Tibial nerve (tissue), 4 donors: ENCODE measurements around the gene TEX264. TPM values are rescaled to one million over a fixed set of nuclear protein-coding genes. Genes with fewer than 3 reads are reported as not detected.
A peak's percentile ranks its signal among the peaks of the same experiment; 100 is the strongest.

Experiments used
- DNase-seq, 2 donors: peaks; one replicate each; pipeline ENCODE4 v3.0.0-alpha.2; 2019; ENCODE audit warnings: low spot score in 2 of 2
- H3K27ac ChIP-seq, 4 donors: fragments of 200-600 bp; sonication (generic) in 3 of 4; one replicate each; pipeline ENCODE4 v1.5.1; 2017 to 2019; ENCODE audit warnings: mild to moderate bottlenecking in 1 of 4
- H3K27me3 ChIP-seq, 2 donors: fragments of 200-600 bp; sonication (generic) in 1 of 2; one replicate each; pipeline versions ENCODE4 v1.5.1 to v1.6.0; 2017 to 2019
- H3K36me3 ChIP-seq, 3 donors: fragments of 200-600 bp; sonication (generic); one replicate each; pipeline ENCODE4 v1.5.1; 2018 to 2019
- H3K4me1 ChIP-seq, 4 donors: fragments of 200-600 bp; sonication (generic) in 3 of 4; one replicate each; pipeline ENCODE4 v1.5.1; 2017 to 2019
- H3K4me3 ChIP-seq, 4 donors: fragments of 200-600 bp; sonication (generic) in 3 of 4; one replicate each; pipeline ENCODE4 v1.5.1; 2017 to 2019; ENCODE audit warnings: mild to moderate bottlenecking in 1 of 4, moderate library complexity in 1 of 4
- H3K9me3 ChIP-seq, 4 donors: fragments of 200-600 bp; sonication (generic) in 3 of 4; one replicate each; pipeline ENCODE4 v1.5.1; 2017 to 2019
- EP300 ChIP-seq, 2 donors: sonication (generic); formaldehyde crosslinking; IDR thresholded peaks; one replicate each; pipeline ENCODE4 v1.6.1; 2017; ENCODE audit warnings: antibody characterized with exemption in 2 of 2, mild to moderate bottlenecking in 1 of 2
- POLR2A ChIP-seq, 2 donors: fragments of 450-650 bp; IDR thresholded peaks; one replicate each; pipeline ENCODE4 v1.6.1; 2017; ENCODE audit warnings: antibody characterized with exemption in 2 of 2, mild to moderate bottlenecking in 2 of 2, moderate library complexity in 2 of 2
- WGBS, 2 donors: methylation state at CpG; one replicate each; pipeline ENCODE4 v1.1.5; 2018; 5-methylcytosine and 5-hydroxymethylcytosine counted together
- small RNA-seq: library from RNA; depleted of rRNA; stranded (forward); fragments of <200 nt; gene quantifications from one replicate; pipeline ENCODE3, GENCODE V24; 2016
- total RNA-seq, 4 donors: library from RNA; depleted of rRNA; stranded (reverse); fragments of >200 nt; gene quantifications; one replicate each; pipeline ENCODE4 v1.1.0, GENCODE V29; 2016
- TF ChIP-seq, protein P1 (sequence below), 5 experiments: fragments of 200-600 bp in 3 of 5; fragments of 450-650 bp in 2 of 5; sonication (generic) in 3 of 5; IDR thresholded peaks; one replicate each; pipeline ENCODE4 v1.5.1; 2016 to 2019; ENCODE audit warnings: antibody characterized with exemption in 5 of 5, mild to moderate bottlenecking in 3 of 5, moderate library complexity in 2 of 5

Gene TEX264
- total RNA-seq, 4 donors from 2014 or later, result 68.8 to 80.0 (median 73.2) TPM

GRCh38 chr3:51747840-51748239 lies 76.8 kb downstream of the TEX264 start:
- Histone ChIP-seq H3K4me1 (no peaks in the 10 kb centered on the region), H3K9me3 (no peaks in the 10 kb centered on the region), H3K27me3 (no peaks in the 10 kb centered on the region), H3K4me3 (no peak overlapping the region), H3K36me3 (no peaks in the 10 kb centered on the region), H3K27ac (no peak overlapping the region)
- TF ChIP-seq POLR2A (IDR thresholded peaks at IDR 0.05) (no peak), EP300 (IDR thresholded peaks at IDR 0.05) (no peak)
- TF ChIP-seq, protein P1, sequence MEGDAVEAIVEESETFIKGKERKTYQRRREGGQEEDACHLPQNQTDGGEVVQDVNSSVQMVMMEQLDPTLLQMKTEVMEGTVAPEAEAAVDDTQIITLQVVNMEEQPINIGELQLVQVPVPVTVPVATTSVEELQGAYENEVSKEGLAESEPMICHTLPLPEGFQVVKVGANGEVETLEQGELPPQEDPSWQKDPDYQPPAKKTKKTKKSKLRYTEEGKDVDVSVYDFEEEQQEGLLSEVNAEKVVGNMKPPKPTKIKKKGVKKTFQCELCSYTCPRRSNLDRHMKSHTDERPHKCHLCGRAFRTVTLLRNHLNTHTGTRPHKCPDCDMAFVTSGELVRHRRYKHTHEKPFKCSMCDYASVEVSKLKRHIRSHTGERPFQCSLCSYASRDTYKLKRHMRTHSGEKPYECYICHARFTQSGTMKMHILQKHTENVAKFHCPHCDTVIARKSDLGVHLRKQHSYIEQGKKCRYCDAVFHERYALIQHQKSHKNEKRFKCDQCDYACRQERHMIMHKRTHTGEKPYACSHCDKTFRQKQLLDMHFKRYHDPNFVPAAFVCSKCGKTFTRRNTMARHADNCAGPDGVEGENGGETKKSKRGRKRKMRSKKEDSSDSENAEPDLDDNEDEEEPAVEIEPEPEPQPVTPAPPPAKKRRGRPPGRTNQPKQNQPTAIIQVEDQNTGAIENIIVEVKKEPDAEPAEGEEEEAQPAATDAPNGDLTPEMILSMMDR (IDR thresholded peaks at IDR 0.05), result no peak
- DNase-seq, result no peak

DNA sequence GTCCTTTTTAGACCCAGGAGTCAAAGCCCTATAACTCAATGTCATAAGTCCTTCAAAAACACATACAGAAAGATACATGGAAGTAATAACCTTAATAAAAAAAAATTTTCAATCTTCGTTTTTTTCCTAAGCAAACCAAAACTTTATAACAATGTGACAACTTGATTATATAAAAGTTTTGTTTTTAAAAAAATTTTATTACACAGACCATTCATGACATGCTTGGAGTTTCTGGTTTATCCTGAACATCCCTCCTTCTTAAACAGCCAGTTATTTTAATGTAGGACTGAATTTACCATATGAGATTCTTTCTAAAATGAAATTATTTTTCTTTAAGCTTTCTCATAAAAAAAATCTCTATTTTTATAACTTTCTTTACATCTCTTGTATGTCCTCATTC lies 77.3 kb downstream of the TEX264 start:
- Histone ChIP-seq H3K4me3 (no peak overlapping the region), H3K27me3 (no peaks in the 10 kb centered on the region), H3K36me3 (no peaks in the 10 kb centered on the region), H3K27ac (no peak overlapping the region), H3K4me1 (no peaks in the 10 kb centered on the region), H3K9me3 (no peaks in the 10 kb centered on the region)
- DNase-seq, result no peak
- 44 to 63% methylated on average over 1 of the region's 1 CpG for WGBS, 2 donors
- TF ChIP-seq EP300 (IDR thresholded peaks at IDR 0.05), result no peak
- no peak for TF ChIP-seq POLR2A (IDR thresholded peaks at IDR 0.05)
- TF ChIP-seq, protein P1 (IDR thresholded peaks at IDR 0.05), result no peak

GRCh38 chr3:51750878-51751277 lies 79.8 kb downstream of the TEX264 start:
- no peaks in the 10 kb centered on the region for H3K27me3 ChIP-seq
- TF ChIP-seq POLR2A (IDR thresholded peaks at IDR 0.05) (no peak), EP300 (IDR thresholded peaks at IDR 0.05) (no peak)
- TF ChIP-seq, protein P1 (IDR thresholded peaks at IDR 0.05), result no peak
- H3K27ac ChIP-seq, result no peak overlapping the region
- H3K36me3 ChIP-seq, result no peaks in the 10 kb centered on the region
- no peak overlapping the region for H3K4me3 ChIP-seq
- no peaks in the 10 kb centered on the region for H3K9me3 ChIP-seq
- WGBS, 2 donors, result 94 to 100% methylated on average over 1 of the region's 1 CpG
- DNase-seq, result no peak
- H3K4me1 ChIP-seq, result no peaks in the 10 kb centered on the region

GRCh38 chr3:51751287-51751686 lies 80.2 kb downstream of the TEX264 start:
- no peak for DNase-seq
- Histone ChIP-seq H3K27ac (no peak overlapping the region), H3K27me3 (no peaks in the 10 kb centered on the region), H3K9me3 (no peaks in the 10 kb centered on the region), H3K36me3 (no peaks in the 10 kb centered on the region), H3K4me3 (no peak overlapping the region), H3K4me1 (no peaks in the 10 kb centered on the region)
- TF ChIP-seq POLR2A (IDR thresholded peaks at IDR 0.05), result no peak
- TF ChIP-seq, protein P1 (IDR thresholded peaks at IDR 0.05), result no peak
- TF ChIP-seq EP300 (IDR thresholded peaks at IDR 0.05), result no peak
- WGBS, 2 donors, result 75 to 86% methylated on average over 2 of the region's 2 CpGs

Small RNA genes lying within 50 kb of the gene (small RNA-seq; reads per million reads assigned to genes)
- 1,685 reads per million, percentile 99 among the genes with 10 or more reads in this experiment for gene RNA5SP132

Other genes starting within 250 kb of the TEX264 start
- gene DCAF1, start 171.2 kb upstream of the TEX264 start, total RNA-seq, result 10 to 100 TPM; 15.7 to 23.2 (median 18.1) TPM
- gene RAD54L2, start 132.5 kb upstream of the TEX264 start, total RNA-seq, result 10 to 100 TPM; 21.0 to 35.8 (median 28.5) TPM
- gene GRM2, start 35.8 kb downstream of the TEX264 start, total RNA-seq, result 1 to 10 TPM in 2 of 4 donors, under 1 TPM in 2; 0.59 to 2.6 (median 0.91) TPM
- gene IQCF6, start 108.0 kb downstream of the TEX264 start, total RNA-seq, result not detected
- gene IQCF2, start 190.4 kb downstream of the TEX264 start, total RNA-seq, result not detected
- not detected for gene IQCF5, start 204.3 kb downstream of the TEX264 start, total RNA-seq
- not detected for gene IQCF1, start 232.1 kb downstream of the TEX264 start, total RNA-seq